H1 (cell line): ENCODE results near the gene BBS1. TPM values are rescaled to one million over a fixed set of nuclear protein-coding genes. Genes with fewer than 3 reads are reported as not detected.

Experiments
- CTCF ChIA-PET: fragments of 300-600 bp; sonication (Branson Sonifier 250); formaldehyde crosslinking; loops from one replicate; lab custom pipeline; 2021; ENCODE audit not compliant: partially characterized antibody; lab: Charles Lee
- POLR2A ChIA-PET: fragments of 300-600 bp; sonication (Branson Sonifier 250); formaldehyde crosslinking; loops from one replicate; lab custom pipeline; 2021; ENCODE audit warnings: inconsistent platforms; ENCODE audit not compliant: partially characterized antibody; lab: Charles Lee
- DNase-seq, 2 experiments: peaks; one replicate each; pipeline versions ENCODE4 v3.0.0 to v3.0.0-alpha.2; 2010 to 2022; ENCODE audit warnings: low spot score in 2 of 2, low read depth in 1 of 2, mixed read lengths in 1 of 2
- FAIRE-seq: peaks from 2 replicates; lab custom pipeline; 2011; peaks lifted over from hg19 to GRCh38; lab: Jason Lieb, UNC
- H2AFZ ChIP-seq: 2 replicates; pipeline ENCODE4 v1.8.1; 2012; ENCODE audit warnings: low read length, inconsistent platforms
- H2AK5ac ChIP-seq: 2 replicates; pipeline ENCODE4 v1.6.1; 2013; ENCODE audit warnings: low read depth, low read length
- H2BK120ac ChIP-seq: replicated peaks from 2 replicates; pipeline ENCODE3; 2013; ENCODE audit warnings: low read depth, low read length, inconsistent platforms
- H2BK12ac ChIP-seq: 2 replicates; pipeline ENCODE4 v1.6.1; 2013; ENCODE audit warnings: low read depth, low read length
- H2BK15ac ChIP-seq: 2 replicates; pipeline ENCODE4 v1.6.1; 2013; ENCODE audit warnings: low read length
- H2BK20ac ChIP-seq: 2 replicates; pipeline ENCODE4 v1.6.1; 2013; ENCODE audit warnings: low read length
- H2BK5ac ChIP-seq: 2 replicates; pipeline ENCODE4 v1.6.1; 2013; ENCODE audit warnings: low read depth, low read length
- H3K14ac ChIP-seq: 2 replicates; pipeline ENCODE4 v1.6.1; 2013; ENCODE audit warnings: inconsistent platforms; ENCODE audit not compliant: insufficient read length
- H3K18ac ChIP-seq: 2 replicates; pipeline ENCODE4 v1.6.1; 2013; ENCODE audit warnings: low read length; ENCODE audit errors: extremely low read depth
- H3K23ac ChIP-seq: 2 replicates; pipeline ENCODE4 v1.6.1; 2013; ENCODE audit warnings: inconsistent platforms; ENCODE audit not compliant: insufficient read length
- H3K23me2 ChIP-seq: 2 replicates; pipeline ENCODE4 v1.6.1; 2013; ENCODE audit warnings: low read depth, low read length
- H3K27ac ChIP-seq: 2 replicates; pipeline ENCODE4 v1.6.1; 2011; ENCODE audit warnings: low read depth, low read length, inconsistent platforms
- H3K27me3 ChIP-seq, 4 experiments: replicated peaks in 1 of 4; 1 replicate in 1 of 4; 2 replicates in 3 of 4; pipeline versions ENCODE4 v1.6.1 to v1.8.1; 2011 to 2013; ENCODE audit warnings: low read length in 3 of 4, mild to moderate bottlenecking in 3 of 4, inconsistent platforms in 2 of 4, mixed read lengths in 2 of 4, moderate library complexity in 1 of 4; ENCODE audit not compliant: control insufficient read depth in 3 of 4, insufficient read depth in 3 of 4; ENCODE audit errors: extremely low read depth in 1 of 4
- H3K36me3 ChIP-seq, 4 experiments: 2 replicates each; pipeline versions ENCODE4 v1.6.1 to v1.8.1; 2011 to 2013; ENCODE audit warnings: mild to moderate bottlenecking in 4 of 4, low read length in 3 of 4, moderate library complexity in 2 of 4, control low read depth in 1 of 4, inconsistent platforms in 1 of 4; ENCODE audit not compliant: insufficient read depth in 4 of 4, control insufficient read depth in 2 of 4
- H3K4ac ChIP-seq: replicated peaks from 2 replicates; pipeline ENCODE3; 2013; ENCODE audit warnings: low read length, low read depth, mixed read lengths, inconsistent platforms; ENCODE audit not compliant: insufficient read length
- H3K4me1 ChIP-seq, 4 experiments: replicated peaks in 1 of 4; 1 replicate in 1 of 4; 2 replicates in 3 of 4; pipeline versions ENCODE4 v1.6.1 to v1.8.1; 2011 to 2013; ENCODE audit warnings: low read length in 3 of 4, inconsistent platforms in 2 of 4, mixed read lengths in 1 of 4; ENCODE audit not compliant: insufficient read depth in 4 of 4, control insufficient read depth in 3 of 4
- H3K4me2 ChIP-seq, 2 experiments: 2 replicates each; pipeline versions ENCODE4 v1.6.1 to v1.8.1; 2011 to 2013; ENCODE audit warnings: low read depth in 2 of 2, low read length in 2 of 2, control low read depth in 1 of 2, inconsistent platforms in 1 of 2, mild to moderate bottlenecking in 1 of 2; ENCODE audit not compliant: insufficient read depth in 1 of 2
- H3K4me3 ChIP-seq, 4 experiments: fragments of 200-600, 300-600 bp in 1 of 4; sonication (generic), shearing (Covaris generic), sonication (Bioruptor Twin) in 1 of 4; 2 replicates each; pipeline versions ENCODE4 v1.5.1 to v1.8.1; 2011 to 2016; ENCODE audit warnings: low read length in 4 of 4, low read depth in 3 of 4, control low read depth in 2 of 4, inconsistent platforms in 2 of 4, mild to moderate bottlenecking in 2 of 4, mixed read lengths in 1 of 4, moderate library complexity in 1 of 4; ENCODE audit not compliant: insufficient read depth in 2 of 4; ENCODE audit errors: extremely low read depth in 1 of 4
- H3K56ac ChIP-seq: replicated peaks from 2 replicates; pipeline ENCODE3; 2013; ENCODE audit warnings: low read depth, mild to moderate bottlenecking, mixed read lengths, low read length, inconsistent platforms; ENCODE audit not compliant: insufficient read length
- H3K79me1 ChIP-seq: 2 replicates; pipeline ENCODE4 v1.6.1; 2013; ENCODE audit warnings: low read depth, low read length, control low read depth
- H3K79me2 ChIP-seq, 2 experiments: 2 replicates each; pipeline versions ENCODE4 v1.6.1 to v1.8.1; 2012 to 2013; ENCODE audit warnings: low read length in 2 of 2, mild to moderate bottlenecking in 2 of 2, inconsistent platforms in 1 of 2; ENCODE audit not compliant: insufficient read depth in 2 of 2, control insufficient read depth in 1 of 2
- H3K9ac ChIP-seq, 4 experiments: replicated peaks in 1 of 4; 1 replicate in 1 of 4; 2 replicates in 3 of 4; pipeline versions ENCODE4 v1.6.1 to v1.8.1; 2011 to 2013; ENCODE audit warnings: low read depth in 3 of 4, low read length in 3 of 4, control low read depth in 2 of 4, mild to moderate bottlenecking in 2 of 4, moderate library complexity in 2 of 4, inconsistent platforms in 1 of 4; ENCODE audit errors: extremely low read depth in 1 of 4
- H3K9me3 ChIP-seq, 2 experiments: 2 replicates each; pipeline versions ENCODE4 v1.6.1 to v1.8.1; 2012 to 2013; ENCODE audit warnings: mild to moderate bottlenecking in 2 of 2, moderate library complexity in 2 of 2, control low read depth in 1 of 2, inconsistent platforms in 1 of 2, low read depth in 1 of 2, low read length in 1 of 2, mixed read lengths in 1 of 2; ENCODE audit not compliant: insufficient read depth in 2 of 2
- H4K20me1 ChIP-seq, 2 experiments: replicated peaks in 1 of 2; 2 replicates each; pipeline versions ENCODE3 to v1.8.1; 2011 to 2013; ENCODE audit warnings: inconsistent platforms in 2 of 2, low read length in 2 of 2, mild to moderate bottlenecking in 1 of 2; ENCODE audit not compliant: insufficient read depth in 2 of 2, control insufficient read depth in 1 of 2
- H4K5ac ChIP-seq: 2 replicates; pipeline ENCODE4 v1.6.1; 2013; ENCODE audit warnings: low read length, low read depth, mixed read lengths, inconsistent platforms; ENCODE audit not compliant: insufficient read length
- H4K8ac ChIP-seq: 2 replicates; pipeline ENCODE4 v1.8.0; 2013; ENCODE audit warnings: mild to moderate bottlenecking, moderate library complexity, low read length, inconsistent platforms; ENCODE audit not compliant: insufficient read depth; ENCODE audit errors: extremely low read depth
- H4K91ac ChIP-seq: replicated peaks from 2 replicates; pipeline ENCODE3; 2013; ENCODE audit warnings: low read length, mixed read lengths, inconsistent platforms; ENCODE audit not compliant: insufficient read length
- CBX8 ChIP-seq: fragments of 300-800, 300-1000 bp; sonication (generic); IDR thresholded peaks from 2 replicates; pipeline ENCODE4 v1.7.1; 2016; ENCODE audit warnings: low read depth, low read length, borderline replicate concordance
- CHD1 ChIP-seq: IDR thresholded peaks from 2 replicates; pipeline ENCODE4 v1.6.1; 2012; ENCODE audit warnings: low read depth, low read length, improper control_type of control experiment
- EP300 ChIP-seq, 2 experiments: IDR thresholded peaks; 1 replicate in 1 of 2; 2 replicates in 1 of 2; pipeline ENCODE4 v1.6.1; 2011 to 2012; ENCODE audit warnings: low read depth in 2 of 2, low read length in 2 of 2, mild to moderate bottlenecking in 2 of 2, borderline replicate concordance in 1 of 2, inconsistent platforms in 1 of 2, moderate library complexity in 1 of 2
- HDAC6 ChIP-seq: IDR thresholded peaks from one replicate; pipeline ENCODE4 v1.7.1; 2012; ENCODE audit warnings: low read depth, mild to moderate bottlenecking, inconsistent platforms, low read length, moderate library complexity
- JUND ChIP-seq: IDR thresholded peaks from 2 replicates; pipeline ENCODE4 v1.6.1; 2011; ENCODE audit warnings: mild to moderate bottlenecking, improper control_type of control experiment, low read length
- KDM5A ChIP-seq: fragments of 200-600 bp; IDR thresholded peaks from 2 replicates; pipeline ENCODE4 v1.7.1; 2012; ENCODE audit warnings: mild to moderate bottlenecking, low read length, inconsistent platforms, mixed read lengths
- PHF8 ChIP-seq: fragments of 200-600 bp; sonication (generic); conservative IDR thresholded peaks from 2 replicates; pipeline ENCODE4 v1.7.1; 2012; ENCODE audit warnings: low read depth, mild to moderate bottlenecking, inconsistent platforms, low read length, moderate library complexity
- POLR2AphosphoS5 ChIP-seq: IDR thresholded peaks from 2 replicates; pipeline ENCODE4 v1.6.1; 2011; ENCODE audit warnings: low read depth, low read length
- RBBP5 ChIP-seq: IDR thresholded peaks from 2 replicates; pipeline ENCODE4 v1.7.1; 2012; ENCODE audit warnings: low read depth, mild to moderate bottlenecking, inconsistent platforms, low read length, moderate library complexity, borderline replicate concordance
- RNF2 ChIP-seq: fragments of 200-900, 300-1000 bp; sonication (generic); IDR thresholded peaks from 2 replicates; pipeline ENCODE4 v1.7.1; 2016; ENCODE audit warnings: borderline replicate concordance, low read depth, mild to moderate bottlenecking, antibody characterized with exemption, low read length; ENCODE audit not compliant: poor library complexity, severe bottlenecking; ENCODE audit errors: missing control alignments
- RXRA ChIP-seq: IDR thresholded peaks from 2 replicates; pipeline ENCODE4 v1.6.1; 2011; ENCODE audit warnings: low read depth, mild to moderate bottlenecking, low read length, moderate library complexity; ENCODE audit not compliant: insufficient read depth
- SUZ12 ChIP-seq: fragments of 200-600 bp; sonication (generic); IDR thresholded peaks from 2 replicates; pipeline ENCODE4 v1.6.1; 2012; ENCODE audit warnings: mild to moderate bottlenecking, inconsistent platforms, low read length, moderate library complexity, mixed read lengths
- WGBS, 2 experiments: shearing (Covaris generic) in 1 of 2; methylation state at CpG; one replicate each; pipeline versions ENCODE4 v1.1.6 to v1.1.7; 2013 to 2015; ENCODE audit warnings: low lambda C conversion rate in 2 of 2, mixed read lengths in 2 of 2, inconsistent platforms in 1 of 2, low coverage in 1 of 2, missing lambda C conversion rate in 1 of 2; ENCODE audit not compliant: insufficient replicate concordance in 2 of 2, insufficient coverage in 1 of 2, insufficient read length in 1 of 2; ENCODE audit errors: extremely low coverage in 1 of 2, missing lambda C conversion rate in 1 of 2; 5-methylcytosine and 5-hydroxymethylcytosine counted together
- polyA plus RNA-seq, 7 experiments: library from polyadenylated mRNA; depleted of rRNA in 3 of 7; stranded (reverse) in 5 of 7; unstranded in 2 of 7; fragments of >200 nt in 5 of 7; fragments of 200-250 nt in 2 of 7; gene quantifications; 1 replicate in 5 of 7; 2 replicates in 1 of 7; 4 replicates in 1 of 7; pipeline versions ENCODE4 v1.2.1 to v1.2.3, GENCODE V29; 2011 to 2013; ENCODE audit warnings: missing spikeins in 2 of 7, mixed read lengths in 2 of 7
- total RNA-seq: library from RNA; stranded (reverse); fragmentation: NEBNext Ultra II Directional; extraction: Animal tissue kit (Norgen Biotek cat#: 25700); gene quantifications from 2 replicates; pipeline ENCODE4 v1.2.1, GENCODE V29; 2021
- TF ChIP-seq, protein P1 (sequence below): IDR thresholded peaks from 2 replicates; pipeline ENCODE4 v1.6.1; 2011; ENCODE audit warnings: low read depth, mild to moderate bottlenecking, low read length; ENCODE audit not compliant: insufficient read depth

BBS1 gene
- total and polyA plus RNA-seq, 2 of the 8 experiments (the other 6 are each of a cell fraction or from before 2014, with no cell fraction given) = 19.1 to 19.5 TPM

DNA sequence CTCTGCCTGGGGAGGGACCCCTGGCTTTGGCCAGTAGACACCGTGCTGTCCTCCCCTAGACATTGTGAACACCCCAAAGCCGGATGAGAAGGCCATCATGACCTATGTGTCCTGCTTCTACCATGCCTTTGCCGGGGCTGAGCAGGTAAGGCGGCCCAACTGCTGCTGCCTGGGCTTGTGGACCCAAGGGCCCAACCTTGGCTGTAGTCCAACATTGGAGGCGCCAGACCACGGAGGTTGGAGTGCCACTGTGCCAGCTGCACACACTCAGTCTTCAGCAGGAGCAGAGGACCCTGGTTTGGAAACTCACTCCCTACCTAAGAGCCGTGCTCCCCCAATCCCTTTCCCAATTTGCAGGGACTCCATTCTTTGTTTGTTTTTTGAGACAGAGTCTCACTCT is 45.7 kb downstream of the BBS1 start:
- no peaks in the 10 kb centered on the region for H3K27me3 ChIP-seq
- H4K91ac ChIP-seq = no peak overlapping the region
- no peaks in the 10 kb centered on the region for H3K79me1 ChIP-seq
- H3K9me3 ChIP-seq = no peaks in the 10 kb centered on the region
- H3K23me2 ChIP-seq = no peaks in the 10 kb centered on the region
- no peak overlapping the region for H2AK5ac ChIP-seq
- H3K4me2 ChIP-seq = no peak overlapping the region
- no peak overlapping the region for H3K9ac ChIP-seq
- H3K4me1 ChIP-seq = peaks cover 0 to 2% (median 0%) of the 10 kb centered on the region in 4 experiments; a peak in 1 of 7 replicates
- peaks cover 0 to 5% of the 10 kb centered on the region in 2 experiments for H4K20me1 ChIP-seq
- H3K4me3 ChIP-seq = no peak overlapping the region
- H3K79me2 ChIP-seq = no peaks in the 10 kb centered on the region
- no peak overlapping the region for H2BK20ac ChIP-seq
- H3K36me3 ChIP-seq = peaks cover 21 to 43% (median 34%) of the 10 kb centered on the region in 4 experiments
- H2AFZ ChIP-seq = no peak overlapping the region
- no peak overlapping the region for H3K27ac ChIP-seq
- no peak overlapping the region for H2BK12ac ChIP-seq
- no peak overlapping the region for H4K8ac ChIP-seq
- H3K23ac ChIP-seq = no peak overlapping the region
- no peak overlapping the region for H3K4ac ChIP-seq
- H2BK15ac ChIP-seq = no peak overlapping the region
- no peak overlapping the region for H4K5ac ChIP-seq
- CTCF ChIA-PET = interaction anchor here (1.1 kb wide), 1 partner anchor 63 kb away, joined by 3 read pairs; no protein-coding TSS in a partner anchor
- 96% methylated on average over 7 of the region's 7 CpGs; no CpG with 5 or more reads in 1 of the 2 experiments for WGBS, 2 experiments
- no peak overlapping the region for H2BK5ac ChIP-seq
- no peak for FAIRE-seq
- H3K18ac ChIP-seq = no peak overlapping the region
- POLR2A ChIA-PET = interaction anchor here (1.3 to 3.6 kb wide), 4 partner anchors 9 to 62 kb away, joined by 3 to 15 read pairs (median 5); partner anchors contain the start of genes ACTN3 and ZDHHC24
- H3K14ac ChIP-seq = no peak overlapping the region
- H3K56ac ChIP-seq = no peak overlapping the region
- no peak for DNase-seq
- no peak overlapping the region for H2BK120ac ChIP-seq
- no peak for TF ChIP-seq CBX8
- TF ChIP-seq, protein P1, sequence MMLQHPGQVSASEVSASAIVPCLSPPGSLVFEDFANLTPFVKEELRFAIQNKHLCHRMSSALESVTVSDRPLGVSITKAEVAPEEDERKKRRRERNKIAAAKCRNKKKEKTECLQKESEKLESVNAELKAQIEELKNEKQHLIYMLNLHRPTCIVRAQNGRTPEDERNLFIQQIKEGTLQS = no peak
- TF ChIP-seq RNF2 = no peak
- TF ChIP-seq SUZ12 = no peak
- no peak for TF ChIP-seq EP300 (IDR thresholded peaks at IDR 0.05; ENCODE audit: borderline replicate concordance in 1 of 2, low read depth in 2 of 2, low read length in 2 of 2)
- no peak for TF ChIP-seq RBBP5
- TF ChIP-seq POLR2AphosphoS5 = no peak
- TF ChIP-seq KDM5A = no peak
- TF ChIP-seq RXRA = no peak
- TF ChIP-seq PHF8 = no peak
- no peak for TF ChIP-seq JUND
- no peak for TF ChIP-seq HDAC6
- no peak for TF ChIP-seq CHD1
